IMR-90 (cell line): Measurements from ENCODE around the gene NKAIN2. TPM values are rescaled to one million over a fixed set of nuclear protein-coding genes. Genes with fewer than 3 reads are reported as not detected.

Experiments
- ATAC-seq: fragments of 200-7000 bp; cut with Tn5 transposase; 2 replicates; pipeline ENCODE4 v1.9.1; 2020; ENCODE audit warnings: low read depth, mild to moderate bottlenecking, moderate library complexity
- BruUV-seq: library from RNA; stranded (reverse); fragments of 400-500 nt; replicated peaks from 2 replicates; lab custom pipeline; 2021; lab: Mats Ljungman, UMichigan
- CTCF ChIA-PET: fragments of 300-600 bp; formaldehyde crosslinking; extraction: SDS; loops from one replicate; lab custom pipeline; 2021; ENCODE audit warnings: antibody characterized with exemption; lab: Yijun Ruan, JAX
- POLR2A ChIA-PET: fragments of 300-600 bp; sonication (Branson Sonifier 250); formaldehyde crosslinking; loops from one replicate; lab custom pipeline; 2022; ENCODE audit warnings: antibody characterized with exemption; ENCODE audit not compliant: unreplicated experiment; lab: Charles Lee
- DNase-seq: peaks from one replicate; pipeline ENCODE4 v3.0.0; 2013
- H2AFZ ChIP-seq: replicated peaks from 2 replicates; pipeline ENCODE3; 2013; ENCODE audit warnings: low read length, mild to moderate bottlenecking; ENCODE audit not compliant: poor library complexity
- H2AK5ac ChIP-seq: 2 replicates; pipeline ENCODE4 v1.6.1; 2013; ENCODE audit warnings: low read depth, low read length, inconsistent platforms
- H2AK9ac ChIP-seq: replicated peaks from 2 replicates; pipeline ENCODE3; 2013; ENCODE audit warnings: mild to moderate bottlenecking, low read depth, low read length, moderate library complexity; ENCODE audit not compliant: poor library complexity
- H2BK120ac ChIP-seq: 2 replicates; pipeline ENCODE4 v1.6.1; 2013; ENCODE audit warnings: low read depth, low read length, inconsistent platforms
- H2BK15ac ChIP-seq: 3 replicates; pipeline ENCODE4 v1.6.1; 2013; ENCODE audit warnings: low read depth, low read length, inconsistent platforms
- H2BK20ac ChIP-seq: 2 replicates; pipeline ENCODE4 v1.6.1; 2013; ENCODE audit warnings: low read depth, mild to moderate bottlenecking, inconsistent platforms, low read length, moderate library complexity
- H2BK5ac ChIP-seq: 2 replicates; pipeline ENCODE4 v1.6.1; 2013; ENCODE audit warnings: mild to moderate bottlenecking, low read depth, low read length, inconsistent platforms; ENCODE audit not compliant: poor library complexity, severe bottlenecking
- H3K14ac ChIP-seq: replicated peaks from 2 replicates; pipeline ENCODE4 v1.6.1; 2013; ENCODE audit warnings: low read depth, low read length, inconsistent platforms
- H3K18ac ChIP-seq: 2 replicates; pipeline ENCODE4 v1.6.1; 2013; ENCODE audit warnings: low read depth, low read length, control low read depth
- H3K23ac ChIP-seq: 2 replicates; pipeline ENCODE4 v1.6.1; 2013; ENCODE audit warnings: low read depth, low read length, inconsistent platforms
- H3K27ac ChIP-seq: 2 replicates; pipeline ENCODE4 v1.5.1; 2013; ENCODE audit warnings: mild to moderate bottlenecking, control low read depth, low read length; ENCODE audit not compliant: insufficient read depth
- H3K27me3 ChIP-seq: 2 replicates; pipeline ENCODE4 v1.6.1; 2013; ENCODE audit warnings: low read length; ENCODE audit not compliant: control insufficient read depth, insufficient read depth
- H3K36me3 ChIP-seq: 2 replicates; pipeline ENCODE4 v1.6.1; 2013; ENCODE audit warnings: low read length, mixed read lengths; ENCODE audit not compliant: control insufficient read depth, insufficient read depth
- H3K4ac ChIP-seq: 2 replicates; pipeline ENCODE4 v1.6.1; 2013; ENCODE audit warnings: low read depth, low read length, inconsistent platforms
- H3K4me1 ChIP-seq: 2 replicates; pipeline ENCODE4 v1.6.1; 2013; ENCODE audit warnings: low read length, mixed read lengths; ENCODE audit not compliant: control insufficient read depth, insufficient read depth
- H3K4me2 ChIP-seq: 2 replicates; pipeline ENCODE4 v1.6.1; 2013; ENCODE audit warnings: low read depth, mild to moderate bottlenecking, control low read depth, low read length, moderate library complexity
- H3K4me3 ChIP-seq: 2 replicates; pipeline ENCODE4 v1.5.1; 2013; ENCODE audit warnings: low read depth, mild to moderate bottlenecking, control low read depth, low read length, moderate library complexity; ENCODE audit not compliant: insufficient read depth
- H3K56ac ChIP-seq: 2 replicates; pipeline ENCODE4 v1.6.1; 2013; ENCODE audit warnings: low read length, inconsistent platforms; ENCODE audit not compliant: insufficient read depth; ENCODE audit errors: extremely low read depth
- H3K79me1 ChIP-seq, 2 experiments: 2 replicates each; pipeline ENCODE4 v1.6.1; 2013; ENCODE audit warnings: low read length in 2 of 2, inconsistent platforms in 1 of 2, low read depth in 1 of 2
- H3K9ac ChIP-seq: 2 replicates; pipeline ENCODE4 v1.6.1; 2013; ENCODE audit warnings: low read depth, low read length, control low read depth
- H3K9me1 ChIP-seq: 2 replicates; pipeline ENCODE4 v1.6.1; 2013; ENCODE audit warnings: low read length, inconsistent platforms; ENCODE audit not compliant: insufficient read depth
- H3K9me3 ChIP-seq: 2 replicates; pipeline ENCODE4 v1.6.1; 2013; ENCODE audit warnings: low read length; ENCODE audit not compliant: control insufficient read depth, insufficient read depth
- H4K20me1 ChIP-seq: 2 replicates; pipeline ENCODE4 v1.6.1; 2013; ENCODE audit warnings: low read length, inconsistent platforms; ENCODE audit not compliant: insufficient read depth
- H4K5ac ChIP-seq: 2 replicates; pipeline ENCODE4 v1.6.1; 2013; ENCODE audit warnings: mild to moderate bottlenecking, low read depth, low read length, control low read depth
- H4K8ac ChIP-seq, 2 experiments: 2 replicates each; pipeline ENCODE4 v1.6.1; 2013; ENCODE audit warnings: low read depth in 2 of 2, low read length in 2 of 2, control low read depth in 1 of 2, inconsistent platforms in 1 of 2
- H4K91ac ChIP-seq: 2 replicates; pipeline ENCODE4 v1.6.1; 2013; ENCODE audit warnings: low read depth, low read length, inconsistent platforms; ENCODE audit not compliant: insufficient read depth
- RCOR1 ChIP-seq: IDR thresholded peaks from 2 replicates; pipeline ENCODE4 v1.6.1; 2012; ENCODE audit warnings: mild to moderate bottlenecking, low read length, improper control_type of control experiment; ENCODE audit not compliant: insufficient replicate concordance
- WGBS, 2 experiments: methylation state at CpG; one replicate each; pipeline versions ENCODE4 v1.1.5 to v1.1.7; 2013; ENCODE audit warnings: missing lambda C conversion rate in 2 of 2; ENCODE audit not compliant: insufficient read length in 1 of 2; ENCODE audit errors: extremely low coverage in 2 of 2; 5-methylcytosine and 5-hydroxymethylcytosine counted together
- dilution Hi-C: fragments of 300-500 bp; cut with HindIII; formaldehyde crosslinking; loops from one replicate; pipeline ENCODE4 v1.14.3; 2018; ENCODE audit warnings: low sequenced_read_pairs; ENCODE audit not compliant: unreplicated experiment
- in situ Hi-C: fragments of 300-500 bp; cut with MboI; formaldehyde crosslinking; loops from 3 replicates; pipeline ENCODE4 v1.14.3; 2019; ENCODE audit warnings: low sequenced_read_pairs, inconsistent platforms, mixed read lengths
- intact Hi-C: fragments of 100-400 bp; cut with micrococcal nuclease; formaldehyde crosslinking; loops from 2 replicates; pipeline ENCODE4 v1.10.0; 2022
- polyA plus RNA-seq, 3 experiments: library from polyadenylated mRNA; depleted of rRNA; stranded (reverse); fragments of >200 nt; gene quantifications; 2 replicates each; pipeline ENCODE4 v1.2.3, GENCODE V29; 2012; ENCODE audit warnings: low replicate concordance in 1 of 3
- total RNA-seq: library from RNA; depleted of rRNA; stranded (reverse); fragments of >200 nt; gene quantifications from 2 replicates; pipeline ENCODE4 v1.2.3, GENCODE V29; 2012

Gene NKAIN2
- total and polyA plus RNA-seq, 2 of the 4 experiments (the other 2 are of a cell fraction), result not detected

DNA sequence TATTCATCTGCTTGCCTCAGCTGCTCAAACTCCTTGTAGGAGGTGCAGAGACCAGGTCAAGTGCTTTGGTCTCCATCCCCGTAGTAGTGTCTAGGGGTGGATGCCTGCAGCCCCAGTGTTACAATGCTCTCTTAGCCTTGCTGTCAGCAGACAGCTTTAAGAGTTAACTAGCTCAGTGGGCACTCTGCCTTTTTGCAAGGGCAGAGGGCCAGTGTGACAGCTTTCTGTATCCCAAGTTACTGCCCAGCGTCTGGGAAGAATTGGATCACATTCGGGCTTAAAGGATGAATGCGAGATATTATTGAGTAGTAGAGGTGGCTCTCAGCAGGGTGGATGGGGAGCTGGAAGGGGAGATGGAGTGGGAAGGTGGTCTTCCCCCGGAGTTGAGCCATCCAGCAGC is 818.7 kb downstream of the NKAIN2 start:
- Histone ChIP-seq H3K4me2 (no peak overlapping the region), H4K8ac (no peak overlapping the region), H3K79me1 (no peaks in the 10 kb centered on the region), H2AK5ac (no peak overlapping the region), H3K9me1 (no peaks in the 10 kb centered on the region), H3K9me3 (no peaks in the 10 kb centered on the region), H2BK20ac (no peak overlapping the region), H3K9ac (no peak overlapping the region), H3K27me3 (no peaks in the 10 kb centered on the region), H2BK5ac (no peak overlapping the region), H2BK15ac (no peak overlapping the region), H3K4ac (no peak overlapping the region), H3K23ac (no peak overlapping the region), H2BK120ac (no peak overlapping the region), H3K14ac (no peak overlapping the region), H4K5ac (no peak overlapping the region), H3K36me3 (no peaks in the 10 kb centered on the region), H3K56ac (no peak overlapping the region), H3K27ac (no peak overlapping the region), H3K4me1 (no peaks in the 10 kb centered on the region), H4K20me1 (no peaks in the 10 kb centered on the region), H2AK9ac (no peak overlapping the region), H2AFZ (no peak overlapping the region), H3K18ac (no peak overlapping the region), H4K91ac (no peak overlapping the region), H3K4me3 (no peak overlapping the region)
- DNase-seq (no peak), ATAC-seq (no peak)
- WGBS, 2 experiments, result no CpG with 5 or more reads among the region's 5 CpGs
- CTCF ChIA-PET, result no interaction called here
- dilution Hi-C loops (no loop called here), in situ Hi-C loops (no loop called here), intact Hi-C loops (no loop called here)
- POLR2A ChIA-PET, result no interaction called here
- no TSS peak for BruUV-seq
- TF ChIP-seq RCOR1, result no peak
